Hepatocyte (in vitro differentiated cells): ENCODE data around the gene GFOD1. TPM values are rescaled to one million over a fixed set of nuclear protein-coding genes. Genes with fewer than 3 reads are reported as not detected.
A peak's percentile ranks its signal among the peaks of the same experiment; 100 is the strongest.

Experiments used
- DNase-seq: peaks from one replicate; pipeline ENCODE4 v3.0.0-alpha.2; 2016; ENCODE audit warnings: low spot score
- H2AFZ ChIP-seq: fragments of 200-600 bp; sonication (generic); 2 replicates; pipeline ENCODE4 v1.6.0; 2016; ENCODE audit warnings: antibody characterized with exemption, mild to moderate bottlenecking
- H3K27ac ChIP-seq: fragments of 200-600 bp; sonication (generic); 2 replicates; pipeline ENCODE4 v1.5.1; 2016; ENCODE audit warnings: mild to moderate bottlenecking
- H3K27me3 ChIP-seq: fragments of 200-600 bp; sonication (generic); 2 replicates; pipeline ENCODE4 v1.6.1; 2016
- H3K36me3 ChIP-seq: fragments of 200-600 bp; sonication (generic); replicated peaks from 2 replicates; pipeline ENCODE4 v1.5.1; 2016; ENCODE audit warnings: low read depth; ENCODE audit not compliant: insufficient read depth
- H3K4me1 ChIP-seq: fragments of 200-600 bp; sonication (generic); 2 replicates; pipeline ENCODE4 v1.5.1; 2016; ENCODE audit warnings: mild to moderate bottlenecking, moderate library complexity; ENCODE audit not compliant: insufficient read depth
- H3K4me2 ChIP-seq: fragments of 200-600 bp; sonication (generic); 2 replicates; pipeline ENCODE4 v1.6.0; 2016
- H3K4me3 ChIP-seq: fragments of 200-600 bp; sonication (generic); 2 replicates; pipeline ENCODE4 v1.5.1; 2016; ENCODE audit warnings: mild to moderate bottlenecking
- H3K79me2 ChIP-seq: fragments of 200-600 bp; sonication (generic); 2 replicates; pipeline ENCODE4 v1.6.0; 2017; ENCODE audit warnings: mild to moderate bottlenecking
- H3K9me2 ChIP-seq: fragments of 200-600 bp; sonication (generic); replicated peaks from 2 replicates; pipeline ENCODE4 v1.6.0; 2017; ENCODE audit warnings: mild to moderate bottlenecking; ENCODE audit not compliant: insufficient read depth
- H3K9me3 ChIP-seq: fragments of 200-600 bp; sonication (generic); 2 replicates; pipeline ENCODE4 v1.5.1; 2016; ENCODE audit warnings: low read depth, mild to moderate bottlenecking
- H4K20me1 ChIP-seq: fragments of 200-600 bp; sonication (generic); 2 replicates; pipeline ENCODE4 v1.6.0; 2016; ENCODE audit warnings: mild to moderate bottlenecking; ENCODE audit not compliant: insufficient read depth, poor library complexity, severe bottlenecking
- EZH2 ChIP-seq: fragments of 200-600 bp; sonication (generic); IDR thresholded peaks from 2 replicates; pipeline ENCODE4 v1.6.1; 2016; ENCODE audit warnings: antibody characterized with exemption, mild to moderate bottlenecking, borderline replicate concordance
- EZH2phosphoT487 ChIP-seq: fragments of 200-600 bp; sonication (generic); IDR thresholded peaks from one replicate; pipeline ENCODE4 v1.6.1; 2018; ENCODE audit warnings: antibody characterized with exemption, mild to moderate bottlenecking, low read depth, moderate library complexity; ENCODE audit not compliant: unreplicated experiment, severe bottlenecking
- WGBS: methylation state at CpG from one replicate; pipeline ENCODE4 v1.1.6; 2016; ENCODE audit warnings: low lambda C conversion rate; ENCODE audit errors: missing lambda C conversion rate; 5-methylcytosine and 5-hydroxymethylcytosine counted together
- polyA plus RNA-seq: library from polyadenylated mRNA; unstranded; fragments of >200 nt; fragmentation: Nextera tagmentation; extraction: Ambion mirVana; gene quantifications from 2 replicates; pipeline ENCODE4 v1.2.1, GENCODE V29; 2016
- total RNA-seq: library from RNA; depleted of rRNA; stranded (reverse); fragments of >200 nt; gene quantifications from 2 replicates; pipeline ENCODE4 v1.2.3, GENCODE V29; 2014
- TF ChIP-seq, protein P1 (sequence below): fragments of 200-600 bp; sonication (generic); IDR thresholded peaks from 2 replicates; pipeline ENCODE4 v1.5.1; 2016; ENCODE audit warnings: antibody characterized with exemption, mild to moderate bottlenecking; ENCODE audit not compliant: poor library complexity

Gene GFOD1
- total and polyA plus RNA-seq, 2 experiments from 2014 or later, result 2.8 to 3.5 TPM

DNA sequence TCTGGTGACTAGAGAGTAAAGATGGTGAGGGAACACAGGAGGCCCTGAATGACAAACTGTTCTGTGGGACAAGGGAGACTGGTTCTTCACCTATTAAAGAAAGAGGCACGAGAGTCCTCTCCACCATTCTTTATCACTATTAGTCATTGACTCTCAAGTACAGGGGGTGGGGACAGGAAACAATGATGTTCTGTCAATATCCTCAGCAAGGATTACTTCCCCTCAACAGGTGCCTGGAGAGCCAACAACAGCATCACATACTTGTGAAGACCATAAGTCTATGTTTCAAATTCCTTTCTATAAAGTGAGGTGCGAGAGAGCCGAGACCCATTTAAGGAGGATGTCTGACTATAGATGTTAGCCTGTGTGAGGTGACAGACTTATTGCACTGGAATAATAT lies 86.6 kb downstream of the GFOD1 start:
- H4K20me1 ChIP-seq, result no peaks in the 10 kb centered on the region
- H3K27ac ChIP-seq, result no peak overlapping the region
- H3K9me2 ChIP-seq, result no peaks in the 10 kb centered on the region
- H2AFZ ChIP-seq, result no peak overlapping the region
- H3K4me3 ChIP-seq, result no peak overlapping the region
- 90% methylated on average over 3 of the region's 3 CpGs for WGBS
- no peaks in the 10 kb centered on the region for H3K36me3 ChIP-seq
- no peak for TF ChIP-seq EZH2
- no peak for TF ChIP-seq EZH2phosphoT487
- TF ChIP-seq, protein P1, sequence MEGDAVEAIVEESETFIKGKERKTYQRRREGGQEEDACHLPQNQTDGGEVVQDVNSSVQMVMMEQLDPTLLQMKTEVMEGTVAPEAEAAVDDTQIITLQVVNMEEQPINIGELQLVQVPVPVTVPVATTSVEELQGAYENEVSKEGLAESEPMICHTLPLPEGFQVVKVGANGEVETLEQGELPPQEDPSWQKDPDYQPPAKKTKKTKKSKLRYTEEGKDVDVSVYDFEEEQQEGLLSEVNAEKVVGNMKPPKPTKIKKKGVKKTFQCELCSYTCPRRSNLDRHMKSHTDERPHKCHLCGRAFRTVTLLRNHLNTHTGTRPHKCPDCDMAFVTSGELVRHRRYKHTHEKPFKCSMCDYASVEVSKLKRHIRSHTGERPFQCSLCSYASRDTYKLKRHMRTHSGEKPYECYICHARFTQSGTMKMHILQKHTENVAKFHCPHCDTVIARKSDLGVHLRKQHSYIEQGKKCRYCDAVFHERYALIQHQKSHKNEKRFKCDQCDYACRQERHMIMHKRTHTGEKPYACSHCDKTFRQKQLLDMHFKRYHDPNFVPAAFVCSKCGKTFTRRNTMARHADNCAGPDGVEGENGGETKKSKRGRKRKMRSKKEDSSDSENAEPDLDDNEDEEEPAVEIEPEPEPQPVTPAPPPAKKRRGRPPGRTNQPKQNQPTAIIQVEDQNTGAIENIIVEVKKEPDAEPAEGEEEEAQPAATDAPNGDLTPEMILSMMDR, result no peak
- no peaks in the 10 kb centered on the region for H3K27me3 ChIP-seq
- H3K4me1 ChIP-seq, result peaks cover 3% of the 10 kb centered on the region
- H3K79me2 ChIP-seq, result no peaks in the 10 kb centered on the region
- no peak overlapping the region for H3K4me2 ChIP-seq
- no peaks in the 10 kb centered on the region for H3K9me3 ChIP-seq
- no peak for DNase-seq

DNA sequence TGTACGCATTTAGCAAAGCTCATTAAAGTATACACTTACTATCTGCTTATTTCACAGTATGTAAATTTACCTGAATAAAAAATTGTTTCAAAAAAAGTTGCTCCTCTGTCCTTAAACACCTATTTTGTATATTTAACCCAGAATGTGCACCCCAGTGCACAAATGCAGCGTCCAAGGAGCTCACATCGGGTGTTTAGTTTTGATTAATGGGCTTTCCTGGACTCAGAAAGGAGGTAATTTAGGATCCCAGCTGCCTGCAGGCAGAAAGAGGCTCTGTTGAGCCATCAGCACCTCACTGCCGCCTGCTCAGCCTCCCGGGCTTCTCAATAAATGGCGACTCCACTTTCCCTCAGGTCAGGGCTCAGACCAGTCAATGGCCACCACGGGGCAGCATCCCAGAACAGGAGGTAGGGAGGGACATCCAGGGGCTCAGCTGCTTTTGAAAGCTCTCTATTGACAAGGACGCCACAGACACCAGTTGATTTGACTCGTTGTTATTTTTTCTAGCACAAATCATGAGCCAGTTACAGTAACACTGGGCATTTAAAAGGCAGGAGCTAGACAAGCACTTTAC lies 88.9 kb downstream of the GFOD1 start:
- no peak for DNase-seq
- WGBS, result 44% methylated on average over 9 of the region's 9 CpGs
- TF ChIP-seq EZH2 (no peak), EZH2phosphoT487 (no peak)
- TF ChIP-seq, protein P1, result no peak
- no peak overlapping the region for H2AFZ ChIP-seq
- H3K79me2 ChIP-seq, result no peaks in the 10 kb centered on the region
- no peaks in the 10 kb centered on the region for H3K9me3 ChIP-seq
- H3K27me3 ChIP-seq, result no peaks in the 10 kb centered on the region
- H3K9me2 ChIP-seq, result no peaks in the 10 kb centered on the region
- H3K4me1 ChIP-seq, result peaks cover 11% of the 10 kb centered on the region
- H4K20me1 ChIP-seq, result no peaks in the 10 kb centered on the region
- peak overlapping the region; percentile 15 for H3K27ac ChIP-seq
- peak overlapping the region; percentile 30 for H3K4me2 ChIP-seq
- H3K36me3 ChIP-seq, result no peaks in the 10 kb centered on the region
- H3K4me3 ChIP-seq, result no peak overlapping the region

DNA sequence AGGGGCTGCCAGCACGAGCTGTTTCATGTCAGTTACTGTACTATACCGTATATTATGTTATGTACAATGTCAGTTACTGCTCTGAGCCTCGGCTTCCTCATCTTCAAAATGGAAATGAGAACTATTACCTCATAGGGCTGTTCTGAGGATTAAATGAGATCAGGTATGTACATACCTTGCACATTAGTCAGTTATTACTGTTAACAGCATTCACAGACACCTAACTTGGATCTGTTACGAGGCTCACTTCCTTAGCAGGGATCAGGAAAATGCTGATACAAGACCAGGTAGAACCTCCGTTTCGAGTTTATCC lies 89.4 kb downstream of the GFOD1 start:
- Histone ChIP-seq H2AFZ (no peak overlapping the region), H3K4me3 (no peak overlapping the region), H3K4me2 (peak overlapping the region; percentile 30), H4K20me1 (no peaks in the 10 kb centered on the region), H3K4me1 (peaks cover 11% of the 10 kb centered on the region), H3K36me3 (no peaks in the 10 kb centered on the region), H3K27ac (no peak overlapping the region), H3K79me2 (no peaks in the 10 kb centered on the region), H3K9me3 (no peaks in the 10 kb centered on the region), H3K27me3 (no peaks in the 10 kb centered on the region), H3K9me2 (no peaks in the 10 kb centered on the region)
- 49% methylated on average over 6 of the region's 6 CpGs for WGBS
- no peak for DNase-seq
- TF ChIP-seq, protein P1, result no peak
- TF ChIP-seq EZH2 (no peak), EZH2phosphoT487 (no peak)
